ENCODE measurements around the gene SCUBE3.

GRCh38 chr6:35253249-35253648 is 39.5 kb downstream of the SCUBE3 start:
- no peak for TF ChIP-seq EZH2 (IDR thresholded peaks at IDR 0.05)
- no peak for TF ChIP-seq POLR2AphosphoS5 (IDR thresholded peaks at IDR 0.05; ENCODE audit: borderline replicate concordance, low read depth, low read length)
- TF ChIP-seq FOXP2 (optimal IDR thresholded peaks at IDR 0.05; ENCODE audit: control extremely low read depth, extremely low read length, insufficient read depth), result no peak

All from SK-N-MC (cell line).